ENCODE data around the gene TWIST1.

Gene TWIST1

DNA sequence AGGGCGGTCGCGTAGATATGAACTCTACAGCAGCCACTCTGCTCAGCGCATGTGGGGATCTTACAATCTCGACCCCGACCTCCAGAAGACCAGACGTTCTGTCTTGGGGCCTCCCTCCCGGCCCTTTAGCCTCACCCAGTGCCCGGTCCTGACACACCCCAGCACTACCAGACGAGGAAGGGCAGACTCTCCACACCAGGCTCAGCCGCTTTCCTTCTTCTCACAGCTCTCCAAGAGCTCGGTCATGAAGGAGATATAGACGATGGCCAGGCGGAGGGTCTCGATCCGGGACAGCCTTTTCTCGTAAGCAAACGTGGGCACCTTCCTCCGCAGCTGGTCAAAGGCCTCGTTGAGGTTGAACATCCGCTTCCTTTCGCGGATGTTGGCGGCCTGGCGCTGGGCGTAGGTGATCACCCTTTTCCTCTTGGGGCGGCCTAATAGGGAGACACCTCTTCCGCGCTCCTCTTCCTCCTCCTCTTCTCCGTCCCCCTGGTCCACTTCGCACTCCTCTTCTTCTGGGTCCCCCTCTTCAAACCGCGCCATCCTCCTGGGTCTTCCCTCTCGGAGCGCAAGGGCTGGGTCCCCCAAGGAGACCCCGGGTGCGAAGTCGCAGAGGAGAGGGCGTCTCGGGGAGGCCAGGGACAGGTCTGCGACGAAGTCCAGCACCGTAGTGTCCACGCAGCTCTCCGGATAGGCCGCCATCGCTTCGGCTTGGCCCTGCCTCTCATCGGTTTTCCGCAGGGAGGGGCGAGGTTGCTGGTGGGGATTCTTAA, 27.4 kb upstream of the TWIST1 start, which contains the start of gene FERD3L:
FERD3L (minus strand) TSS at position 761 of the 773 bp plus-strand sequence; CDS start at position 702, 59 bp downstream.
- H3K9ac ChIP-seq (ENCODE audit: low read length): no peak within 1 kb of the TSS
- H3K27me3 ChIP-seq (ENCODE audit: low read depth, low read length): no peaks in the 10 kb centered on the region
- H3K4me3 ChIP-seq (ENCODE audit: low read length): no peak within 1 kb of the TSS
- no peaks in the 10 kb centered on the region for H3K36me3 ChIP-seq (replicated peaks; ENCODE audit: low read depth, low read length)
- no peaks in the 10 kb centered on the region for H3K9me3 ChIP-seq (ENCODE audit: insufficient read depth, low read length)
- no peak within 1 kb of the TSS for H2AFZ ChIP-seq (ENCODE audit: low read depth, low read length)
- H3K79me2 ChIP-seq (ENCODE audit: low read length): no peaks in the 10 kb centered on the region
- no peak for TF ChIP-seq EZH2phosphoT487 (IDR thresholded peaks at IDR 0.05; ENCODE audit: low read depth)
- TF ChIP-seq, protein P1, sequence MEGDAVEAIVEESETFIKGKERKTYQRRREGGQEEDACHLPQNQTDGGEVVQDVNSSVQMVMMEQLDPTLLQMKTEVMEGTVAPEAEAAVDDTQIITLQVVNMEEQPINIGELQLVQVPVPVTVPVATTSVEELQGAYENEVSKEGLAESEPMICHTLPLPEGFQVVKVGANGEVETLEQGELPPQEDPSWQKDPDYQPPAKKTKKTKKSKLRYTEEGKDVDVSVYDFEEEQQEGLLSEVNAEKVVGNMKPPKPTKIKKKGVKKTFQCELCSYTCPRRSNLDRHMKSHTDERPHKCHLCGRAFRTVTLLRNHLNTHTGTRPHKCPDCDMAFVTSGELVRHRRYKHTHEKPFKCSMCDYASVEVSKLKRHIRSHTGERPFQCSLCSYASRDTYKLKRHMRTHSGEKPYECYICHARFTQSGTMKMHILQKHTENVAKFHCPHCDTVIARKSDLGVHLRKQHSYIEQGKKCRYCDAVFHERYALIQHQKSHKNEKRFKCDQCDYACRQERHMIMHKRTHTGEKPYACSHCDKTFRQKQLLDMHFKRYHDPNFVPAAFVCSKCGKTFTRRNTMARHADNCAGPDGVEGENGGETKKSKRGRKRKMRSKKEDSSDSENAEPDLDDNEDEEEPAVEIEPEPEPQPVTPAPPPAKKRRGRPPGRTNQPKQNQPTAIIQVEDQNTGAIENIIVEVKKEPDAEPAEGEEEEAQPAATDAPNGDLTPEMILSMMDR (IDR thresholded peaks at IDR 0.05; ENCODE audit: low read depth, low read length): no peak
- H3K4me1 ChIP-seq (ENCODE audit: low read length): no peaks in the 10 kb centered on the region
- no peak within 1 kb of the TSS for H3K27ac ChIP-seq (ENCODE audit: low read length)
- H3K4me2 ChIP-seq (ENCODE audit: low read length): no peak within 1 kb of the TSS
- H4K20me1 ChIP-seq (ENCODE audit: insufficient read depth, low read length): no peaks in the 10 kb centered on the region

DNA sequence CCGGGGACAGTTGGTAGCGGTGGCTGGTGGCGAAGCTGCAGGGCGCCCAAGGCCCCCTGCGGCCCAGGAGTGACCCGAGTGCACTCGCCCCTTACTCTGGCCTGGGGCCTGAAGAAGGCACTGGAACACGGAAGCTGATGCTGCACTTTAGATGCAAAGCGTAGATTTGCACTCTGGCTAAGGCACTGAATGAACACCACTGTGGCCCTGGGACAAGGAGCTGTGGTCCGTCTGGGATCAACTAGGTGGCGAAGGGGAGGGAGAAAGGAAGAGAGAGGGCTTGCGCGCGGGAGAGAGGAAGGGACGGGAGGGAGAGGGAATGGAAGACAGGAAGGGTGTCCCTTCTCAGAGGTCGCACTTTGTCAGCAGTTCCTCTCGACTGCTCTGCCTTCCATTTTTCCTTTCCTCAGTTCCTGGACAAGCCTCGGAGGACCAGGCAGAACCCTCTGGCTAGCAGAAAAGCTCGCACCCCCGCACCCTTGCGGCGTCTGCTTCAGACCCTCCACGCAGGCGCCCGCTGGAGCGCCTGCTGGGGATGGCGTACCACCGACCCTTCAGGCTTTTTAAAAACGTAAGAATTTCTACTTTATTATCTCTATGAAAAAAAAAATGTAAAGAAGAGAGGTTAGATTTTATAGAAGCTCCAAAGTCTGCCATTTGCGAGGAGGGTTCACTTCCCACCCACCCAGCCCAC, 26.6 kb upstream of the TWIST1 start:
- no peak overlapping the region for H3K4me2 ChIP-seq (ENCODE audit: low read length)
- no peaks in the 10 kb centered on the region for H3K27me3 ChIP-seq (ENCODE audit: low read depth, low read length)
- H3K4me3 ChIP-seq (ENCODE audit: low read length): no peak overlapping the region
- no peak overlapping the region for H2AFZ ChIP-seq (ENCODE audit: low read depth, low read length)
- no peak overlapping the region for H3K27ac ChIP-seq (ENCODE audit: low read length)
- H3K79me2 ChIP-seq (ENCODE audit: low read length): no peaks in the 10 kb centered on the region
- no peaks in the 10 kb centered on the region for H3K36me3 ChIP-seq (replicated peaks; ENCODE audit: low read depth, low read length)
- TF ChIP-seq, protein P1 (IDR thresholded peaks at IDR 0.05; ENCODE audit: low read depth, low read length): no peak
- no peak for TF ChIP-seq EZH2phosphoT487 (IDR thresholded peaks at IDR 0.05; ENCODE audit: low read depth)
- no peaks in the 10 kb centered on the region for H3K4me1 ChIP-seq (ENCODE audit: low read length)
- no peak overlapping the region for H3K9ac ChIP-seq (ENCODE audit: low read length)
- H3K9me3 ChIP-seq (ENCODE audit: insufficient read depth, low read length): no peaks in the 10 kb centered on the region
- no peaks in the 10 kb centered on the region for H4K20me1 ChIP-seq (ENCODE audit: insufficient read depth, low read length)

DNA sequence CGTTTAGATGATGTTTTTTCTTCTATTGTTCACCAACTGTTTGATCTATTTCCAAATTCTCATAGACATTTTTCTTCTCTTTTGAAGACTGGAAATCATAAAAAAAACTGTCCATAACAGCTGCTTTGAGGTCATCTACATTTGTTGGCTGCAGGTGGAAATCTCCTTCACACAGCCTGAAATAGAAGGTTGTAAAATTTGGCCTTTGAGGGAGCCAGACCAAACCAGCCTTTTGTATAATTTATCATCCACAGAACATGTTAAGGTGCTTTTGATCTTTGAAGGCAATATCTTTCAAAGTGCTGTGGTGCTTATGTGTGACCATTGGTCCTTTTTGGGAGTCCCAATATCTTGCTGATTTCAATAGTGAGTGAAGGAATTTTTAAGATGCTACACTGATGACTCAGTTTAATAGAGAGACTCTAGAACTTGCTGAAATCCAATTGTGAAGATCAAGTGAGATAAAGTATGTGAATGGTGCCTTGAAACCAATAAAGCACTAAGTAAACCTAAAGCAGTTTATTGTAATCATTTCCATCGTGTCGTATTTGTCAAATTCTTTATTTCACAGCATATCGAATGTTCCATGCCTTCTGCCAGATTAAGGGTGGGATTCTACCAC, 22.4 kb upstream of the TWIST1 start:
- no peak for TF ChIP-seq EZH2phosphoT487 (IDR thresholded peaks at IDR 0.05; ENCODE audit: low read depth)
- TF ChIP-seq, protein P1 (IDR thresholded peaks at IDR 0.05; ENCODE audit: low read depth, low read length): no peak
- Histone ChIP-seq H3K27me3 (ENCODE audit: low read depth, low read length) (no peaks in the 10 kb centered on the region), H3K9me3 (ENCODE audit: insufficient read depth, low read length) (no peaks in the 10 kb centered on the region)

DNA sequence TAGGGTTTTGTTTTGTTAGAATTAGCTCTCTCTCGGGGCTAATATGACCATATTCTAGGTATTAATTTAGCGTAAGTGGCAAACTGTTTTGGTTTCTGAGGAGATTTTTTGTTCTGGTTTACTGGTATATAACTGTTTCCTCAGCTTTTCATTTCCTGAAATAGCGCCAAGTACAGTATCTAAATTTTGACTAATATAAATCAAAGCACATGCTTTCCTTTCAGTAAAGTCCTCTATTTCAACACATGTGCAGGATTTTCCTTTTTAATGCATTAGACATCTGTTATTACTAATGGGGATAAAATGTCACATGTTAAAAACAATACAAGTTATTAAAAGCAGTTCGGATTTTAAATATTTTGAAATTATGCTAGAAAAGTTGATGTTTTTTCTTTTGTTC, 16.4 kb upstream of the TWIST1 start:
- Histone ChIP-seq H3K27ac (ENCODE audit: low read length) (no peak overlapping the region), H3K36me3 (replicated peaks; ENCODE audit: low read depth, low read length) (no peaks in the 10 kb centered on the region), H3K9me3 (ENCODE audit: insufficient read depth, low read length) (no peaks in the 10 kb centered on the region), H3K27me3 (ENCODE audit: low read depth, low read length) (no peaks in the 10 kb centered on the region), H3K4me2 (ENCODE audit: low read length) (no peak overlapping the region), H4K20me1 (ENCODE audit: insufficient read depth, low read length) (no peaks in the 10 kb centered on the region), H3K4me3 (ENCODE audit: low read length) (no peak overlapping the region), H3K9ac (ENCODE audit: low read length) (no peak overlapping the region), H3K4me1 (ENCODE audit: low read length) (no peaks in the 10 kb centered on the region), H3K79me2 (ENCODE audit: low read length) (no peaks in the 10 kb centered on the region), H2AFZ (ENCODE audit: low read depth, low read length) (no peak overlapping the region)
- TF ChIP-seq, protein P1 (IDR thresholded peaks at IDR 0.05; ENCODE audit: low read depth, low read length): no peak
- TF ChIP-seq EZH2phosphoT487 (IDR thresholded peaks at IDR 0.05; ENCODE audit: low read depth): no peak

More for the DNA sequence above, 22.4 kb upstream of the TWIST1 start:
- Histone ChIP-seq H3K9ac (ENCODE audit: low read length) (no peak overlapping the region), H3K27ac (ENCODE audit: low read length) (no peak overlapping the region), H3K36me3 (replicated peaks; ENCODE audit: low read depth, low read length) (no peaks in the 10 kb centered on the region), H3K79me2 (ENCODE audit: low read length) (no peaks in the 10 kb centered on the region), H4K20me1 (ENCODE audit: insufficient read depth, low read length) (no peaks in the 10 kb centered on the region), H3K4me3 (ENCODE audit: low read length) (no peak overlapping the region), H2AFZ (ENCODE audit: low read depth, low read length) (no peak overlapping the region), H3K4me1 (ENCODE audit: low read length) (no peaks in the 10 kb centered on the region), H3K4me2 (ENCODE audit: low read length) (no peak overlapping the region)
